ENCODE results near the gene RNF31.

RNF31 gene

GRCh38 chr14:24121210-24121609 lies 26.1 kb upstream of the RNF31 start:
- TF ChIP-seq, protein P1, sequence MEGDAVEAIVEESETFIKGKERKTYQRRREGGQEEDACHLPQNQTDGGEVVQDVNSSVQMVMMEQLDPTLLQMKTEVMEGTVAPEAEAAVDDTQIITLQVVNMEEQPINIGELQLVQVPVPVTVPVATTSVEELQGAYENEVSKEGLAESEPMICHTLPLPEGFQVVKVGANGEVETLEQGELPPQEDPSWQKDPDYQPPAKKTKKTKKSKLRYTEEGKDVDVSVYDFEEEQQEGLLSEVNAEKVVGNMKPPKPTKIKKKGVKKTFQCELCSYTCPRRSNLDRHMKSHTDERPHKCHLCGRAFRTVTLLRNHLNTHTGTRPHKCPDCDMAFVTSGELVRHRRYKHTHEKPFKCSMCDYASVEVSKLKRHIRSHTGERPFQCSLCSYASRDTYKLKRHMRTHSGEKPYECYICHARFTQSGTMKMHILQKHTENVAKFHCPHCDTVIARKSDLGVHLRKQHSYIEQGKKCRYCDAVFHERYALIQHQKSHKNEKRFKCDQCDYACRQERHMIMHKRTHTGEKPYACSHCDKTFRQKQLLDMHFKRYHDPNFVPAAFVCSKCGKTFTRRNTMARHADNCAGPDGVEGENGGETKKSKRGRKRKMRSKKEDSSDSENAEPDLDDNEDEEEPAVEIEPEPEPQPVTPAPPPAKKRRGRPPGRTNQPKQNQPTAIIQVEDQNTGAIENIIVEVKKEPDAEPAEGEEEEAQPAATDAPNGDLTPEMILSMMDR (IDR thresholded peaks at IDR 0.05; ENCODE audit: low read depth, low read length) = no peak
- no peak overlapping the region for H3K4me3 ChIP-seq (ENCODE audit: low read depth, low read length)

DNA sequence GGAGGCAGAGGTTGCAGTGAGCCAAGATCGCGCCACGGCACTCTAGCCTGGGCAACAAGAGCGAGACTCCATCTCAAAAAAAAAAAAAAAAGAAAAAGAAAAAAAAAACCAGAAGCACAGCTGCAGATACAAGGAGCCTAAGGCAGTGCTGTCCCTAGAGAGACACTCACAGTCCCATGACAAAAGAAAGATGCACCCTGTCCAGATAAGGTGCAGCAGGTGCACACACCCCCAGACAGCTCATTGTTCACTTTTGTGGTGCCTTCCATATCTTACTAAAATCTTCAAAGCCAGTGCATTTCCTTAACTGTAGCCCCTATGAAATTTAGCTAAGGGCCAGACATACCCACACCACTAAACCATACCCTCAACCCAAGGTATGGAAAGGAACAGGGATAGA lies 24.9 kb upstream of the RNF31 start:
- no peak overlapping the region for H3K4me3 ChIP-seq (ENCODE audit: low read depth, low read length)
- TF ChIP-seq, protein P1 (IDR thresholded peaks at IDR 0.05; ENCODE audit: low read depth, low read length) = no peak

GRCh38 chr14:24122898-24123297 lies 24.4 kb upstream of the RNF31 start:
- no peak overlapping the region for H3K4me3 ChIP-seq (ENCODE audit: low read depth, low read length)
- TF ChIP-seq, protein P1 (IDR thresholded peaks at IDR 0.05; ENCODE audit: low read depth, low read length) = no peak

GRCh38 chr14:24123424-24124417 lies 23.6 kb upstream of the RNF31 start:
- H3K4me3 ChIP-seq (ENCODE audit: low read depth, low read length) = no peak overlapping the region
- TF ChIP-seq, protein P1 (IDR thresholded peaks at IDR 0.05; ENCODE audit: low read depth, low read length) = no peak

GRCh38 chr14:24126939-24127338 lies 20.4 kb upstream of the RNF31 start:
- H3K4me3 ChIP-seq (ENCODE audit: low read depth, low read length) = no peak overlapping the region
- TF ChIP-seq, protein P1 (IDR thresholded peaks at IDR 0.05; ENCODE audit: low read depth, low read length) = no peak

GRCh38 chr14:24127673-24128072 lies 19.6 kb upstream of the RNF31 start:
- no peak overlapping the region for H3K4me3 ChIP-seq (ENCODE audit: low read depth, low read length)
- TF ChIP-seq, protein P1 (IDR thresholded peaks at IDR 0.05; ENCODE audit: low read depth, low read length) = no peak

DNA sequence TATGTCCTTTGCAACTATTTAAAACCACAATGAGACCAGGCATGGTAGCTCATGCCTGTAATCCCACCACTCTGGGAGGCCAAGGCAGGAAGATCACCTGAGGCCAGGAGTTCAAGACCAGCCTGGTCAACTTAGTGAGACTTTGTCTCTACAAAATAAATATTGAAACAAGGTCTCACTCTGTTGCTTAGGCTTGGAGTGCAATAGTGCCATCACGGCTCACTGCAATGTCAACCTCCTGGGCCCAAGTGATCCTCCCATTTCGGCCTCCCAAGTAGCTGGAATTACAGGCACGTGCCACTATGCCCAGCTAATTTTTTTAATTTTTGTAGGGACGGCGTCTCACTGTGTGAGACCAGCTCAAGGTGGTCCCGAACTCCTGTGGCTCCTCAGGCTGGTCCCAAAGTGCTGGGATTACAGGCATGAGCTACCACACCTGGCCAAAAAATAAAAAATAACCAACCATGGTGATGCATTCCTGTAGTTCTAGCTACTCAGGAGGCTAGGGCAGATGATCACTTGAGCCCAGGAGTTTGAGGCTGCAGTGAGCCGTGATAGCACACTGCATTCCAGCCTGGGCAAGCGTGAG lies 17.8 kb upstream of the RNF31 start:
- TF ChIP-seq, protein P1 (IDR thresholded peaks at IDR 0.05; ENCODE audit: low read depth, low read length) = no peak

More for the DNA sequence above, 17.8 kb upstream of the RNF31 start:
- H3K4me3 ChIP-seq (ENCODE audit: low read depth, low read length) = no peak overlapping the region
